Stimulated activated effector memory CD8-positive, alpha-beta T cell treated with anti-CD3 and anti-CD28 coated beads, Interleukin-12 subunit alpha, Interleukin-12 subunit beta, amount 100 ng/mL, for 72 hours (primary cell): ENCODE data around the gene IFITM5.
"Not testable (repeated sequence)": the region's sequence is repeated elsewhere in the genome, so short reads cannot be mapped to it uniquely, and the experiment has no call there.

Experiments used
- ATAC-seq: fragments of 150-1000 bp; cut with Tn5 transposase; 2 replicates; pipeline ENCODE4 v1.10.0; 2021
- DNase-seq, 2 donors: peaks; one replicate each; pipeline ENCODE4 v3.0.0; 2021 to 2022; ENCODE audit warnings: low spot score in 2 of 2
- H3K27ac Mint-ChIP-seq: one replicate; pipeline ENCODE4 v1.8.0; 2022; ENCODE audit warnings: mild to moderate bottlenecking, mixed read lengths
- H3K36me3 Mint-ChIP-seq: one replicate; pipeline ENCODE4 v1.8.0; 2022; ENCODE audit warnings: mild to moderate bottlenecking, mixed read lengths
- H3K4me1 Mint-ChIP-seq: one replicate; pipeline ENCODE4 v1.8.0; 2022; ENCODE audit warnings: mixed read lengths
- H3K4me3 Mint-ChIP-seq: one replicate; pipeline ENCODE4 v1.8.0; 2022; ENCODE audit warnings: mild to moderate bottlenecking, mixed read lengths
- H3K9me3 Mint-ChIP-seq: one replicate; pipeline ENCODE4 v1.8.0; 2022; ENCODE audit warnings: mixed read lengths

The IFITM5 gene

GRCh38 chr11:287821-288477 lies 11.4 kb downstream of the IFITM5 start:
- peak; percentile 42 for ATAC-seq
- peak overlapping the region; percentile 93 for H3K27ac Mint-ChIP-seq
- no peak for DNase-seq
- no peaks in the 10 kb centered on the region for H3K9me3 Mint-ChIP-seq
- H3K4me3 Mint-ChIP-seq: peak overlapping the region; percentile 96
- peaks cover 56% of the 10 kb centered on the region for H3K4me1 Mint-ChIP-seq
- H3K36me3 Mint-ChIP-seq: peaks cover 28% of the 10 kb centered on the region

- not testable (repeated sequence) for ATAC-seq, H3K9me3 Mint-ChIP-seq, DNase-seq
- Mint-ChIP-seq H3K36me3 (peaks cover 28% of the 10 kb centered on the region), H3K27ac (peak overlapping the region; percentile 93), H3K4me3 (peak overlapping the region; percentile 96), H3K4me1 (peaks cover 64% of the 10 kb centered on the region)
These were observed 12.1 kb downstream of the IFITM5 start for GRCh38 chr11:286977-287820.

GRCh38 chr11:285894-286220 lies 13.5 kb downstream of the IFITM5 start:
- H3K9me3 Mint-ChIP-seq: no peaks in the 10 kb centered on the region
- peaks cover 18% of the 10 kb centered on the region for H3K36me3 Mint-ChIP-seq
- H3K27ac Mint-ChIP-seq: no peak overlapping the region
- ATAC-seq (no peak), DNase-seq (no peak)
- no peak overlapping the region for H3K4me3 Mint-ChIP-seq
- peaks cover 70% of the 10 kb centered on the region for H3K4me1 Mint-ChIP-seq

- Mint-ChIP-seq H3K4me3 (no peak overlapping the region), H3K4me1 (peaks cover 66% of the 10 kb centered on the region), H3K27ac (no peak overlapping the region)
These were observed 14.1 kb downstream of the IFITM5 start for GRCh38 chr11:285021-285893.

GRCh38 chr11:284105-285020 lies 15.0 kb downstream of the IFITM5 start:
- ATAC-seq (no peak), DNase-seq (no peak)
- H3K27ac Mint-ChIP-seq: no peak overlapping the region
- no peak overlapping the region for H3K4me3 Mint-ChIP-seq
- H3K4me1 Mint-ChIP-seq: peaks cover 58% of the 10 kb centered on the region
- H3K36me3 Mint-ChIP-seq: peaks cover 18% of the 10 kb centered on the region
- no peaks in the 10 kb centered on the region for H3K9me3 Mint-ChIP-seq

More at GRCh38 chr11:285021-285893, 14.1 kb downstream of the IFITM5 start:
- Mint-ChIP-seq H3K36me3 (peaks cover 18% of the 10 kb centered on the region), H3K9me3 (no peaks in the 10 kb centered on the region)
- DNase-seq: no peak
- ATAC-seq: no peak

GRCh38 chr11:283405-284104 lies 15.8 kb downstream of the IFITM5 start:
- DNase-seq (no peak), ATAC-seq (no peak)
- H3K27ac Mint-ChIP-seq: no peak overlapping the region
- peaks cover 18% of the 10 kb centered on the region for H3K36me3 Mint-ChIP-seq
- H3K4me3 Mint-ChIP-seq: no peak overlapping the region
- H3K4me1 Mint-ChIP-seq: peaks cover 62% of the 10 kb centered on the region
- H3K9me3 Mint-ChIP-seq: no peaks in the 10 kb centered on the region

GRCh38 chr11:282630-283360 lies 16.5 kb downstream of the IFITM5 start:
- Mint-ChIP-seq H3K27ac (no peak overlapping the region), H3K4me1 (peaks cover 64% of the 10 kb centered on the region), H3K9me3 (no peaks in the 10 kb centered on the region), H3K36me3 (peaks cover 16% of the 10 kb centered on the region), H3K4me3 (peak overlapping the region; percentile 72)
- ATAC-seq: no peak
- no peak for DNase-seq

- H3K27ac Mint-ChIP-seq: no peak overlapping the region
- peak overlapping the region; percentile 72 for H3K4me3 Mint-ChIP-seq
- DNase-seq: no peak
- no peak for ATAC-seq
- H3K4me1 Mint-ChIP-seq: peaks cover 63% of the 10 kb centered on the region
- H3K9me3 Mint-ChIP-seq: no peaks in the 10 kb centered on the region
- peaks cover 16% of the 10 kb centered on the region for H3K36me3 Mint-ChIP-seq
These were observed 17.2 kb downstream of the IFITM5 start for GRCh38 chr11:282171-282570.

GRCh38 chr11:281486-282161 lies 17.7 kb downstream of the IFITM5 start:
- H3K4me3 Mint-ChIP-seq: peak overlapping the region; percentile 72
- peaks cover 13% of the 10 kb centered on the region for H3K36me3 Mint-ChIP-seq
- peak in 1 of 2 donors; percentile 65 for DNase-seq
- H3K27ac Mint-ChIP-seq: no peak overlapping the region
- ATAC-seq: no peak
- peaks cover 58% of the 10 kb centered on the region for H3K4me1 Mint-ChIP-seq
- H3K9me3 Mint-ChIP-seq: no peaks in the 10 kb centered on the region

- ATAC-seq (peak; percentile 59), DNase-seq (no peak)
- no peak overlapping the region for H3K27ac Mint-ChIP-seq
- no peaks in the 10 kb centered on the region for H3K9me3 Mint-ChIP-seq
- H3K4me1 Mint-ChIP-seq: peaks cover 51% of the 10 kb centered on the region
- peak overlapping the region; percentile 72 for H3K4me3 Mint-ChIP-seq
- H3K36me3 Mint-ChIP-seq: peaks cover 13% of the 10 kb centered on the region
These were observed 18.4 kb downstream of the IFITM5 start for GRCh38 chr11:280706-281485.

- peak; percentile 66 for ATAC-seq
- no peak for DNase-seq
- H3K4me3 Mint-ChIP-seq: peak overlapping the region; percentile 72
- no peaks in the 10 kb centered on the region for H3K9me3 Mint-ChIP-seq
- no peak overlapping the region for H3K27ac Mint-ChIP-seq
- peaks cover 44% of the 10 kb centered on the region for H3K4me1 Mint-ChIP-seq
- peaks cover 13% of the 10 kb centered on the region for H3K36me3 Mint-ChIP-seq
These were observed 19.2 kb downstream of the IFITM5 start for GRCh38 chr11:279966-280705.
